SK-N-SH treated with all-trans-retinoic acid at 6 μM for 48 hours (cell line): ENCODE results near the gene SERPINE2.

Experiments used
- CREB5 ChIP-seq: fragments of 250-450 bp; sonication (Bioruptor Pico); IDR thresholded peaks from 2 replicates; pipeline ENCODE4 v1.5.1; 2020; ENCODE audit warnings: low read depth, mild to moderate bottlenecking, moderate library complexity
- TF ChIP-seq, protein P1 (sequence below): fragments of 250-450 bp; sonication (Bioruptor Pico); IDR thresholded peaks from 2 replicates; pipeline ENCODE4 v1.5.1; 2021; ENCODE audit warnings: mild to moderate bottlenecking, moderate library complexity

- TF ChIP-seq, protein P1, sequence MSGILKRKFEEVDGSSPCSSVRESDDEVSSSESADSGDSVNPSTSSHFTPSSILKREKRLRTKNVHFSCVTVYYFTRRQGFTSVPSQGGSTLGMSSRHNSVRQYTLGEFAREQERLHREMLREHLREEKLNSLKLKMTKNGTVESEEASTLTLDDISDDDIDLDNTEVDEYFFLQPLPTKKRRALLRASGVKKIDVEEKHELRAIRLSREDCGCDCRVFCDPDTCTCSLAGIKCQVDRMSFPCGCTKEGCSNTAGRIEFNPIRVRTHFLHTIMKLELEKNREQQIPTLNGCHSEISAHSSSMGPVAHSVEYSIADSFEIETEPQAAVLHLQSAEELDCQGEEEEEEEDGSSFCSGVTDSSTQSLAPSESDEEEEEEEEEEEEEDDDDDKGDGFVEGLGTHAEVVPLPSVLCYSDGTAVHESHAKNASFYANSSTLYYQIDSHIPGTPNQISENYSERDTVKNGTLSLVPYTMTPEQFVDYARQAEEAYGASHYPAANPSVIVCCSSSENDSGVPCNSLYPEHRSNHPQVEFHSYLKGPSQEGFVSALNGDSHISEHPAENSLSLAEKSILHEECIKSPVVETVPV, result no peak
- no peak for TF ChIP-seq CREB5 (CRISPR knock-in tag)
Observed at GRCh38 chr2:223947711-223948205, 91.3 kb downstream of the SERPINE2 start.
